ENCODE results near the gene DACT2. TPM values are rescaled to one million over a fixed set of nuclear protein-coding genes. Genes with fewer than 3 reads are reported as not detected.

Gene DACT2, protein sequence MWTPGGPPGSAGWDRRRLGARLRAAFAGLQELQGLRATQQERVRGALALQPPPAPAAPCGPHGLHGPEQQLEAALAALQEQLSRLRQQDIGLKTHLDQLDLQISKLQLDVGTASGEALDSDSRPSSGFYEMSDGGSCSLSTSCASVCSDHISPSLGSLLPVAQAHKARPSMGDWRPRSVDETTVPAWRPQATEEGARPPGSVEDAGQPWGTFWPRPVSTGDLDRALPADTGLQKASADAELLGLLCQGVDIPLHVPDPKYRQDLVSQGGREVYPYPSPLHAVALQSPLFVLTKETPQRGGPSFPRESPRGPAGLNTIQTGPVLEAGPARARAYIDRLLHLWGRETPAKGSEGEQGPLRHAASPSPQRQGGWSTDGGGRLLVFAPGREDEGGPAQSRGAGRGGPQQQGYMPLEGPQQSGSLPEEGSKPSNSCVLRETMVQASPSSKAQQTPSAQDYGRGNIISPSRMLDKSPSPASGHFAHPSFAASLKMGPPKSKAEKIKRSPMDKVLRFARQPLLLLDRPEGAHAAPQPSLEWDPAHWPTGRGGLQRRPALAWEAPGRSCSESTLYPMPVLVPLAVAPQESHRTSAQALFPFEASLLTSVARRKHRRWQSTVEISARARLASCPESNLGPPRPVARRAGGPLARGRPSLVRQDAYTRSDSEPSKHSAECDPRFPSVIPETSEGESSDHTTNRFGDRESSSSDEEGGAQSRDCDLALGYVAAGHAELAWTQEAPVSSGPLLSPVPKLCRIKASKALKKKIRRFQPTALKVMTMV
- 0.85 and 1.0 TPM in 2 replicates for total RNA-seq

DNA sequence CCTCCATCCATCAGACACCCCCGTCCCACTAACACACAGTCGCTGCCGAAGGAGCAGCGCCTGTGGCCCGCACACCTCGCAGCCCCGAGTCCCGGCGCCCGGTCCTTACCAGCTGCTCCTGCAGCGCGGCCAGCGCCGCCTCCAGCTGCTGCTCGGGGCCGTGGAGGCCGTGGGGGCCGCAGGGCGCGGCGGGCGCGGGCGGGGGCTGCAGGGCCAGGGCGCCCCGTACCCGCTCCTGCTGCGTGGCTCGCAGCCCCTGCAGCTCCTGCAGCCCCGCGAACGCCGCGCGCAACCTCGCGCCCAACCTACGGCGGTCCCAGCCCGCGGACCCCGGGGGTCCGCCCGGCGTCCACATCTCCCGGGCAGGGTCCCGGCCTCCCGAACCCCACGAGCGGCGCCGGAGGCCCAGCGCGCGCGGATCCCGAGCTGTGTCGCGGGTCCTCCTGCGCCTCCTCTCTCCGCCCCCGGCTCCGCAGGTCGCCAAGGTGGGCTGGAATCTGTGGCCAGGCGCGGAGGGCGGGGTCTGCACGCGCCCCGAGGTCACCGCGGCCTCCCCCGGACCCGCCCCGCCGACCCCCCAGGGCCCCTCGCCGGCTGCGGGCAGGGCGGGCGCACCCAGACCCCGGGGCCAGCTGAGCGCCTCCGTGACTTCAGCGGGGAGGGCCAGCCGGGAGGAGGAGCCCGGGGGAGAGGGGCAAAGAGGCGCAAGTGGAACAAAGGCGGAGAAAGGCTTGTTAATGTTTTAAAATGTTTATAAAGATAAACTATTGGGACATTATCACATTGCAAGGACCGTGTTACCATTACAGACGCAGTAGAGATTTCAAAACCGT is at the start of gene DACT2:
Gene DACT2 (minus strand): TSS at position 499 of the 833 bp plus-strand sequence. CDS start 144 bp downstream, at position 355.

Other genes with a start within 250 kb of the DACT2 start
- not detected in 2 replicates for gene FRMD1, start 240.6 kb downstream of the DACT2 start, total RNA-seq
- under 0.01 TPM in 1 of 2 replicates, not detected in the other for gene SMOC2, start 121.4 kb upstream of the DACT2 start, total RNA-seq